ENCODE data around the gene CEP295NL. TPM values are rescaled to one million over a fixed set of nuclear protein-coding genes. Genes with fewer than 3 reads are reported as not detected.
A peak's percentile ranks its signal among the peaks of the same experiment; 100 is the strongest.

Gene CEP295NL
- total RNA-seq, 1 experiment from 2014 or later, result 0.66 TPM

- no peak for TF ChIP-seq CTCF (conservative IDR thresholded peaks at IDR 0.05)
- no peak overlapping the region for H3K56ac ChIP-seq (ENCODE audit: insufficient read length, low read depth, low read length)
- H3K18ac ChIP-seq (ENCODE audit: insufficient read length, low read depth, low read length), result no peak overlapping the region
- Mint-ChIP-seq H3K4me1 (peaks cover 18 to 41% of the 10 kb centered on the region in 2 experiments), H3K27me3 (ENCODE audit: low read depth) (no peaks in the 10 kb centered on the region), H3K27ac (0 out of 7 replicates have a peak overlapping the region, but pooled peaks of 1 of the 3 experiments have one; percentile 31), H3K9me3 (no peaks in the 10 kb centered on the region; a peak in 1 of 5 replicates), H3K36me3 (ENCODE audit: insufficient read depth in 1 of 3, low read depth in 3 of 3) (peaks cover 0 to 6% (median 5%) of the 10 kb centered on the region in 3 experiments; a peak in 6 of 7 replicates), H3K4me3 (no peak overlapping the region)
- H3K23ac ChIP-seq (ENCODE audit: insufficient read length, low read depth, low read length), result no peak overlapping the region
- no peak overlapping the region for H3T11ph ChIP-seq (ENCODE audit: low read length)
- DNase-seq, result no peak
- no peak overlapping the region for H4K8ac ChIP-seq (replicated peaks; ENCODE audit: insufficient read length, low read depth, low read length)
- no peak overlapping the region for H2BK12ac ChIP-seq (ENCODE audit: insufficient read length, low read depth, low read length)
- no peak overlapping the region for H4K5ac ChIP-seq (ENCODE audit: insufficient read length, low read depth, low read length)
- no peak overlapping the region for H2BK120ac ChIP-seq (ENCODE audit: low read depth, low read length, poor library complexity, severe bottlenecking)
- no peak overlapping the region for H3K4ac ChIP-seq (ENCODE audit: low read depth, low read length)
- H2AK5ac ChIP-seq (ENCODE audit: insufficient read length, low read length), result no peak overlapping the region
- no peak overlapping the region for H3K14ac ChIP-seq (ENCODE audit: insufficient read depth, low read length)
- WGBS (ENCODE audit: extremely low coverage, insufficient read length, low lambda C conversion rate), result no CpG with 5 or more reads among the region's 34 CpGs
- no peak overlapping the region for H3K4me2 ChIP-seq (ENCODE audit: insufficient read depth, insufficient read length, low read length)
- no peak overlapping the region for H2BK15ac ChIP-seq (ENCODE audit: low read depth, low read length)
- H4K91ac ChIP-seq (ENCODE audit: insufficient read length, low read depth, low read length), result no peak overlapping the region
- no peaks in the 10 kb centered on the region for H3K9me3 ChIP-seq (ENCODE audit: control insufficient read depth, low read depth, low read length)
- H3K27me3 ChIP-seq (ENCODE audit: insufficient read depth, low read length), result no peaks in the 10 kb centered on the region
- no peak overlapping the region for H3K9ac ChIP-seq (ENCODE audit: extremely low read depth, insufficient read length, low read length)
- 0 out of 2 replicates have a peak, but pooled peaks cover 3% of the 10 kb centered on the region for H3K79me2 ChIP-seq (ENCODE audit: insufficient read depth, low read length)
- H4K20me1 ChIP-seq (ENCODE audit: control insufficient read depth, insufficient read depth, insufficient read length), result no peaks in the 10 kb centered on the region
- H3K4me1 ChIP-seq (ENCODE audit: insufficient read depth, low read length), result 0 out of 2 replicates have a peak, but pooled peaks cover 1% of the 10 kb centered on the region
- H3K27ac ChIP-seq (ENCODE audit: insufficient read length, low read depth, low read length), result no peak overlapping the region
- no peaks in the 10 kb centered on the region for H3K79me1 ChIP-seq (ENCODE audit: insufficient read depth, low read depth, low read length, poor library complexity, severe bottlenecking)
- H3K23me2 ChIP-seq (ENCODE audit: insufficient read length, low read depth, low read length, poor library complexity, severe bottlenecking), result no peaks in the 10 kb centered on the region
- no peak overlapping the region for H2BK5ac ChIP-seq (ENCODE audit: insufficient read length, low read length)
- no peak overlapping the region for H2BK20ac ChIP-seq (ENCODE audit: low read depth, low read length, poor library complexity, severe bottlenecking)
- H2AFZ ChIP-seq (ENCODE audit: low read length), result no peak overlapping the region
Observed at GRCh38 chr17:78896834-78897663, 6.0 kb downstream of the CEP295NL start.

Data from H9 (cell line).